RWPE2 (cell line): ENCODE results near the gene SUMF1.

ENCODE experiments used
- ATAC-seq: fragments of 200-7000 bp; cut with Tn5 transposase; 3 replicates; pipeline ENCODE4 v1.9.1; 2021; ENCODE audit warnings: low read depth
- DNase-seq: peaks from one replicate; pipeline ENCODE4 v3.0.0-alpha.2; 2020; ENCODE audit warnings: low spot score
- H3K27ac ChIP-seq: fragments of 450-650 bp; 2 replicates; pipeline ENCODE4 v1.5.1; 2017; ENCODE audit warnings: mild to moderate bottlenecking; ENCODE audit not compliant: poor library complexity, severe bottlenecking
- H3K27me3 ChIP-seq: fragments of 250-450 bp; sonication (Bioruptor Pico); 2 replicates; pipeline ENCODE4 v1.5.1; 2021; ENCODE audit warnings: mild to moderate bottlenecking, moderate library complexity; ENCODE audit not compliant: insufficient read depth, poor library complexity, severe bottlenecking
- H3K36me3 ChIP-seq: fragments of 250-450 bp; sonication (Bioruptor Pico); 2 replicates; pipeline ENCODE4 v1.5.1; 2020; ENCODE audit warnings: low read depth, mild to moderate bottlenecking, moderate library complexity
- H3K4me1 ChIP-seq: fragments of 250-450 bp; sonication (Bioruptor Pico); 2 replicates; pipeline ENCODE4 v1.5.1; 2021; ENCODE audit warnings: mild to moderate bottlenecking, moderate library complexity; ENCODE audit not compliant: insufficient read depth, poor library complexity, severe bottlenecking
- H3K4me3 ChIP-seq: fragments of 250-450 bp; sonication (Bioruptor Pico); 2 replicates; pipeline ENCODE4 v1.5.1; 2021; ENCODE audit warnings: mild to moderate bottlenecking, moderate library complexity; ENCODE audit not compliant: severe bottlenecking
- H3K9me3 ChIP-seq: fragments of 250-450 bp; sonication (Bioruptor Pico); 2 replicates; pipeline ENCODE4 v1.5.1; 2021; ENCODE audit warnings: mild to moderate bottlenecking, moderate library complexity; ENCODE audit not compliant: severe bottlenecking
- TF ChIP-seq, protein P1 (sequence below): fragments of 450-650 bp; IDR thresholded peaks from one replicate; pipeline ENCODE4 v1.5.1; 2017; ENCODE audit warnings: mild to moderate bottlenecking, moderate library complexity; ENCODE audit not compliant: poor library complexity, severe bottlenecking

The SUMF1 gene

DNA sequence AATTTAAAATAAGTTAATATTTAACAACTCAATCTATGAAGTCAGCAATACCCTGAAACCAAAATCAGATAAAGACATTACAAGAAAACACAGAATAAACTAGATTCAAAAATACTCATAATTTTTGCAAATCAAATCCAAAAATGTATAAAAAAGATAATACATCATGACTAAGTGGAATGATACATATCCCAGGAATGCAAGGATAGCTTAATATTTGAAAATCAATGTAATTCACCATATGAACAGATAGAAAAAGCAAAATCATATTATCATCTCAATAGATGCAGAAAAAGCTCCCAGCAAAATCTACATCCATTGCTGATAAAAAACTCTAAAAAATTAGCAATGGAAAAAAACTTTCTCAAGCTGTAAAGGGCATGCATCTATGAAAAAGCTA is 93.4 kb downstream of the SUMF1 start:
- H3K27ac ChIP-seq: no peak overlapping the region
- H3K4me1 ChIP-seq: no peaks in the 10 kb centered on the region
- peaks cover 16% of the 10 kb centered on the region; the same call in 1 of the 2 replicates for H3K36me3 ChIP-seq
- TF ChIP-seq, protein P1, sequence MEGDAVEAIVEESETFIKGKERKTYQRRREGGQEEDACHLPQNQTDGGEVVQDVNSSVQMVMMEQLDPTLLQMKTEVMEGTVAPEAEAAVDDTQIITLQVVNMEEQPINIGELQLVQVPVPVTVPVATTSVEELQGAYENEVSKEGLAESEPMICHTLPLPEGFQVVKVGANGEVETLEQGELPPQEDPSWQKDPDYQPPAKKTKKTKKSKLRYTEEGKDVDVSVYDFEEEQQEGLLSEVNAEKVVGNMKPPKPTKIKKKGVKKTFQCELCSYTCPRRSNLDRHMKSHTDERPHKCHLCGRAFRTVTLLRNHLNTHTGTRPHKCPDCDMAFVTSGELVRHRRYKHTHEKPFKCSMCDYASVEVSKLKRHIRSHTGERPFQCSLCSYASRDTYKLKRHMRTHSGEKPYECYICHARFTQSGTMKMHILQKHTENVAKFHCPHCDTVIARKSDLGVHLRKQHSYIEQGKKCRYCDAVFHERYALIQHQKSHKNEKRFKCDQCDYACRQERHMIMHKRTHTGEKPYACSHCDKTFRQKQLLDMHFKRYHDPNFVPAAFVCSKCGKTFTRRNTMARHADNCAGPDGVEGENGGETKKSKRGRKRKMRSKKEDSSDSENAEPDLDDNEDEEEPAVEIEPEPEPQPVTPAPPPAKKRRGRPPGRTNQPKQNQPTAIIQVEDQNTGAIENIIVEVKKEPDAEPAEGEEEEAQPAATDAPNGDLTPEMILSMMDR: no peak
- DNase-seq: no peak
- H3K4me3 ChIP-seq: no peak overlapping the region
- H3K9me3 ChIP-seq: peaks cover 5% of the 10 kb centered on the region
- ATAC-seq: no peak
- no peaks in the 10 kb centered on the region for H3K27me3 ChIP-seq

DNA sequence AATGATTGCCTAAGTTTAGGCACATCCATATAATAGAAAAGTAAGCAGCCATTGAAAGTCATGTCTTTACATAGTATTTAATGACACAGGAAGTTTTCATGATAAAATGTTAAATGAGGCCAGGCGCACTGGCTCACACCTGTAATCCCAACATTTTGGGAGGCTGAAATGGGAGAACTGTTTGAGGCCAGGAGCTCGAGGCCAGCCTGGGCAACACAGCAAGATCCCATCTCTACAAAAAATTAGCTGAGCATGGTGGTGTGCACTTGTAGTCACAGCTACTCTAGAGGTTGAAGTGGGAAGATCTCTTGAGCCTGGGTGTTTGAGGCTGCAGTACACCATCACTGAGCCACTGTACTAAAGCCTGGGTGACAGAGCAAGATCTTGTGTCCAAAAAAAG is 104.5 kb downstream of the SUMF1 start:
- no peaks in the 10 kb centered on the region for H3K27me3 ChIP-seq
- no peak overlapping the region for H3K27ac ChIP-seq
- ATAC-seq (no peak), DNase-seq (no peak)
- no peak overlapping the region for H3K4me3 ChIP-seq
- TF ChIP-seq, protein P1: no peak
- no peaks in the 10 kb centered on the region for H3K36me3 ChIP-seq
- H3K9me3 ChIP-seq: no peaks in the 10 kb centered on the region
- no peaks in the 10 kb centered on the region for H3K4me1 ChIP-seq

DNA sequence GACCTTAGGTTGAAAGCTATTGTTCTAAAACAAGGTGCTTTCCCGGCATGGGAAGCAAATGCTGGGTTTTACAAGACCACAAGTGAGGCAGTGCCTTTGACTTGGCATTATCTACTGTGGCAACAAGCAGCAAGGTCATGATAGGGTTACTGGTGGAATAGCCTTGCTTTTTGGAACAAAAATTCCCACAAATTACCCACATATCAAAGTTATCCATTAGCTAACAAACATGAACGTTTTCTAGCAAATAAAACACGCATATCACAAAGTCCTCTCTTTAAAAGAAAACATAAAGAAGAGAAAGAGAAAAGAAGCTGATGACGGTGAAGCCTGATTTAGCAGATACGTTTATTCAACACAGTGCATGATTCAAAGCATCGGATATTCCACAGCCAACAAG is 106.3 kb downstream of the SUMF1 start:
- no peak overlapping the region for H3K4me3 ChIP-seq
- DNase-seq (no peak), ATAC-seq (no peak)
- no peaks in the 10 kb centered on the region for H3K27me3 ChIP-seq
- no peaks in the 10 kb centered on the region for H3K4me1 ChIP-seq
- no peaks in the 10 kb centered on the region for H3K36me3 ChIP-seq
- H3K27ac ChIP-seq: no peak overlapping the region
- TF ChIP-seq, protein P1: no peak
- no peaks in the 10 kb centered on the region for H3K9me3 ChIP-seq

DNA sequence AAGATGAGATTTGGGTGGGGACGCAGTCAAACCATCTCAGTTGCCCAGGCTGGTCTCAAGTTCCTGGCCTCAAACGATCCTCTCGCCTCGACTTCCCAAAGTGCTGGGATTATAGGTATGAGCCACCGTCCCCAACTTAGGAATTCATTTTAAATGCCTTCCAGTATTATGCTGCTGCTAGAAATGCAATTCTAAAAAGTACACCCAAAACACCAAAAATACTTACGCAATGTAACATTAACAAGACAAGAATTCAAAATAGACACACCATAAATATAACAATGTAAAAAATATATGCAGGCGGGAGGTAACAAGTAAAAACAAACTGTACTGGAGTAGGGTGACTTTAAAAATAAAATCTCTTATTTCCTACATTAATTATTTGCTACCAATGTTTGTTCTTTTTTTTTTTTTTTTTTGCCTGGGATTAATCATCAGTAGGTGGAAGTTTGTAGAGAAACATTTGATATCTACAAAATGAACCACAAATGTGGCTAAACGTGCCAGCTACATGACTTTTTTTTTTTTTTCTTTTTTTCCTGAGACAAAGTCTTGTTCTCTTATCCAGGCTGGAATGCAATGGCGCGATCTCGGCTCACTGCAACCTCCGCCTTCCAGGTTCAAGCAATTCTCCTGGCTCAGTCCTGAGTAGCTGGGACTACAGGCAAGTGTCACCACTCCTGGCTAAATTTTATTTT is 107.1 kb downstream of the SUMF1 start:
- Histone ChIP-seq H3K9me3 (no peaks in the 10 kb centered on the region), H3K4me3 (no peak overlapping the region), H3K4me1 (no peaks in the 10 kb centered on the region), H3K27ac (no peak overlapping the region), H3K27me3 (no peaks in the 10 kb centered on the region), H3K36me3 (no peaks in the 10 kb centered on the region)
- ATAC-seq (no peak), DNase-seq (no peak)
- TF ChIP-seq, protein P1: no peak

DNA sequence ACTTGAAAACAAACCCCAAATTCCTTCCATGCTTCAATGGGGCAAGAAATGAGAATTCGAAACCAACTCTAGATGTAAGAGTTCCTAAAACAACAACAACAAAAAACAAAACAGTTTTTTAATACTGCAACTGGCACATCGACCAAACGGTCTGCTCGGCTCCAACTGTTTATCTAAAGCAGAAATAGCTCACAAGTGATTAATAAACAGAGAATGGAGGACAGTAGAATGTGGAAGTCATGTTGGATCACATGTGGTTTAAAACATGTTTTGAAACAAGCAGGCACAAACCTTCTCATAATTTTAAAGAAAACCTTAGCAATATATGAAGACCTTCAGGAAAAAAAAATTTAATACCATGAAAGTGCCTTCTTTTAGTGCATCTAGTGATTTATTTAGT is 108.8 kb downstream of the SUMF1 start:
- Histone ChIP-seq H3K4me1 (no peaks in the 10 kb centered on the region), H3K27ac (no peak overlapping the region), H3K36me3 (no peaks in the 10 kb centered on the region), H3K9me3 (no peaks in the 10 kb centered on the region), H3K4me3 (no peak overlapping the region), H3K27me3 (no peaks in the 10 kb centered on the region)
- TF ChIP-seq, protein P1: no peak
- DNase-seq: no peak
- ATAC-seq: no peak
